HepG2 (cell line): ENCODE measurements around the gene GOLGA8B. TPM values are rescaled to one million over a fixed set of nuclear protein-coding genes. Genes with fewer than 3 reads are reported as not detected.
A peak's percentile ranks its signal among the peaks of the same experiment; 100 is the strongest.

Experiments used
- ELF1 ChIP-seq: sonication (generic); formaldehyde crosslinking; IDR thresholded peaks from 2 replicates; pipeline ENCODE4 v1.4.0; 2020; ENCODE audit warnings: missing genetic modification reagents
- GABPA ChIP-seq, 2 experiments: IDR thresholded peaks; 2 replicates each; pipeline ENCODE4 v1.6.1; 2011 to 2016; ENCODE audit warnings: low read depth in 2 of 2, low read length in 1 of 2, missing biosample characterization in 1 of 2, missing genetic modification characterization in 1 of 2
- IKZF4 ChIP-seq: sonication (generic); formaldehyde crosslinking; IDR thresholded peaks from 2 replicates; pipeline ENCODE4 v1.5.1; 2020; ENCODE audit warnings: borderline replicate concordance, mild to moderate bottlenecking, low read depth, missing genetic modification reagents; ENCODE audit errors: not compliant biosample characterization
- KDM1A ChIP-seq: IDR thresholded peaks from 2 replicates; pipeline ENCODE4 v1.6.1; 2016; ENCODE audit warnings: missing compliant biosample characterization
- MTA1 ChIP-seq: sonication (generic); formaldehyde crosslinking; IDR thresholded peaks from 2 replicates; pipeline ENCODE4 v1.4.0; 2020; ENCODE audit warnings: missing genetic modification reagents, mild to moderate bottlenecking, borderline replicate concordance
- MXI1 ChIP-seq: IDR thresholded peaks from 3 replicates; pipeline ENCODE4 v1.6.1; 2012; ENCODE audit warnings: low read depth, low read length, inconsistent platforms, borderline replicate concordance
- PHF21A ChIP-seq: sonication (generic); formaldehyde crosslinking; IDR thresholded peaks from 2 replicates; pipeline ENCODE4 v1.5.0; 2020; ENCODE audit warnings: mild to moderate bottlenecking, missing genetic modification reagents
- RAD21 ChIP-seq: fragments of 450-650 bp; formaldehyde crosslinking; IDR thresholded peaks from 2 replicates; pipeline ENCODE4 v1.5.0; 2020; ENCODE audit warnings: mild to moderate bottlenecking
- SMAD9 ChIP-seq: sonication (generic); formaldehyde crosslinking; IDR thresholded peaks from 2 replicates; pipeline ENCODE4 v1.5.1; 2020; ENCODE audit warnings: mild to moderate bottlenecking, missing genetic modification reagents
- STAG1 ChIP-seq: sonication (generic); formaldehyde crosslinking; IDR thresholded peaks from 2 replicates; pipeline ENCODE4 v1.4.0; 2020; ENCODE audit warnings: missing genetic modification reagents
- YY1 ChIP-seq: IDR thresholded peaks from 2 replicates; pipeline ENCODE4 v1.6.1; 2011; ENCODE audit warnings: low read length, low read depth, moderate library complexity, mild to moderate bottlenecking; ENCODE audit not compliant: insufficient read depth, insufficient replicate concordance
- ZNF234 ChIP-seq: sonication (generic); formaldehyde crosslinking; conservative IDR thresholded peaks from 2 replicates; pipeline ENCODE4 v1.5.1; 2020; ENCODE audit warnings: mild to moderate bottlenecking, missing genetic modification reagents
- ZNF644 ChIP-seq: IDR thresholded peaks from 2 replicates; pipeline ENCODE4 v1.6.1; 2016; ENCODE audit warnings: low read depth
- ZNF782 ChIP-seq: sonication (generic); formaldehyde crosslinking; IDR thresholded peaks from 2 replicates; pipeline ENCODE4 v1.4.0; 2020; ENCODE audit warnings: missing genetic modification reagents, mild to moderate bottlenecking, borderline replicate concordance
- ZSCAN25 ChIP-seq: sonication (generic); formaldehyde crosslinking; IDR thresholded peaks from 2 replicates; pipeline ENCODE4 v1.8.0; 2022; ENCODE audit warnings: mild to moderate bottlenecking, missing genetic modification reagents
- ZSCAN31 ChIP-seq: sonication (generic); formaldehyde crosslinking; IDR thresholded peaks from 2 replicates; pipeline ENCODE4 v1.5.0; 2020; ENCODE audit warnings: low read depth, mild to moderate bottlenecking, missing genetic modification reagents
- polyA plus RNA-seq, 8 experiments: library from polyadenylated mRNA; depleted of rRNA in 3 of 8; stranded (reverse) in 7 of 8; unstranded in 1 of 8; fragments of >200 nt; fragmentation: Illumina TruSeq in 4 of 8; extraction: Trizol in 4 of 8; gene quantifications; 2 replicates each; pipeline versions ENCODE4 v1.2.1 to v1.2.3, GENCODE V29; 2011 to 2016; ENCODE audit warnings: low read depth in 4 of 8, missing spikeins in 1 of 8, mixed read lengths in 1 of 8; ENCODE audit not compliant: insufficient read depth in 1 of 8
- total RNA-seq, 5 experiments: library from RNA; depleted of rRNA; stranded (reverse); fragments of >200 nt; fragmentation: Illumina TruSeq; extraction: Trizol; gene quantifications; 2 replicates each; pipeline ENCODE4 v1.2.3, GENCODE V29; 2016; ENCODE audit warnings: low read depth in 1 of 5
- TF ChIP-seq, protein P1 (sequence below): sonication (generic); formaldehyde crosslinking; IDR thresholded peaks from 2 replicates; pipeline ENCODE4 v1.8.0; 2023; ENCODE audit warnings: mild to moderate bottlenecking, missing genetic modification reagents
- TF ChIP-seq, protein P2 (sequence below): sonication (generic); formaldehyde crosslinking; IDR thresholded peaks from 2 replicates; pipeline ENCODE4 v1.5.0; 2020; ENCODE audit warnings: mild to moderate bottlenecking, missing genetic modification reagents
- TF ChIP-seq, protein P3 (sequence below): IDR thresholded peaks from 2 replicates; pipeline ENCODE4 v1.6.1; 2016; ENCODE audit warnings: missing genetic modification reagents, missing compliant biosample characterization
- TF ChIP-seq, protein P4 (sequence below): sonication (generic); formaldehyde crosslinking; IDR thresholded peaks from 2 replicates; pipeline ENCODE4 v1.5.0; 2020; ENCODE audit warnings: mild to moderate bottlenecking, low read depth, missing genetic modification reagents, borderline replicate concordance
- TF ChIP-seq, protein P5 (sequence below): IDR thresholded peaks from 2 replicates; pipeline ENCODE4 v1.6.1; 2016
- TF ChIP-seq, protein P6 (sequence below): sonication (generic); formaldehyde crosslinking; IDR thresholded peaks from 2 replicates; pipeline ENCODE4 v1.5.0; 2020; ENCODE audit warnings: mild to moderate bottlenecking, missing genetic modification reagents
- TF ChIP-seq, protein P7 (sequence below): sonication (generic); formaldehyde crosslinking; IDR thresholded peaks from 2 replicates; pipeline ENCODE4 v1.8.0; 2022; ENCODE audit warnings: missing genetic modification reagents, mild to moderate bottlenecking, borderline replicate concordance

Gene GOLGA8B
- total and polyA plus RNA-seq, 2 of the 13 experiments (the other 11 are each of a cell fraction or from before 2014, with no cell fraction given), result 38.8 to 89.0 TPM

DNA sequence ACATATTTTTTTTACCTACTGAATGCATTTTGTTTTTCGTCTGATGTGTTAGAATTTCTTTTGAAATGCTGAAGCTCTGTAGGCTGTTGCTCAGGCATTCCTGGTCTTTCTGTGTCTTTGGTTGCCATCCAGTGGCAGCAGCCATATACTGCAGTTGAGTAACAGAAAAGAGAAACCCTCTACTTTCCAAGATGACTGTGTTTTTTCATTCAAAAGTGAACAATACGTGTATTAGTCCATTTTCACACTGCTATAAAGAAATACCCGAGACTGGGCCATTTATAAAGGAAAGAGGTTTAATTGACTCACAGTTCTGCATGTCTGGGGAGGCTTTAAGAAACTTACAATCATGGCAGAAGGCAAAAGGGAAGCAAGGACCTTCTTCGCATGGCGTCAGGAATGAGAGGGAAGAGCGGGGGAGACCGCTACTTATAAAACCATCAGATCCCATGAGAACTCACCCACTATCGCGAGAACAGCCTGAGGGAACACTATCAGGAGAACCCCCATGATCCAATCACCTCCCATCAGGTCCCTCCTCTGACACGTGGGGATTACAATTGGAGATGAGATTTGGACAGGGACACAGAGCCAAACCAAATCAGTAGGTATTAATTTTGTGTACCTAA, 4.7 kb upstream of the GOLGA8B start (continued):
- TF ChIP-seq IKZF4 (CRISPR knock-in tag) (no peak), ZNF782 (CRISPR knock-in tag) (no peak), KDM1A (CRISPR knock-in tag) (no peak), SMAD9 (CRISPR knock-in tag) (no peak), ZSCAN31 (CRISPR knock-in tag) (no peak), ELF1 (CRISPR knock-in tag) (no peak), PHF21A (no peak), ZSCAN25 (CRISPR knock-in tag) (no peak), RAD21 (peak; percentile 67), GABPA (IDR thresholded peaks at IDR 0.05; ENCODE audit: low read depth, low read length) (no peak), GABPA (CRISPR knock-in tag; IDR thresholded peaks at IDR 0.05; ENCODE audit: low read depth) (0 out of 2 replicates have a peak, but pooled peaks have one; percentile 23), MTA1 (CRISPR knock-in tag) (no peak), STAG1 (CRISPR knock-in tag) (peak; percentile 92), MXI1 (peak; percentile 59; the same call in 2 of the 3 replicates), ZNF234 (CRISPR knock-in tag) (no peak), YY1 (peak; percentile 51), ZNF644 (peak; percentile 44; the same call in 1 of the 2 replicates)
- TF ChIP-seq, protein P1, sequence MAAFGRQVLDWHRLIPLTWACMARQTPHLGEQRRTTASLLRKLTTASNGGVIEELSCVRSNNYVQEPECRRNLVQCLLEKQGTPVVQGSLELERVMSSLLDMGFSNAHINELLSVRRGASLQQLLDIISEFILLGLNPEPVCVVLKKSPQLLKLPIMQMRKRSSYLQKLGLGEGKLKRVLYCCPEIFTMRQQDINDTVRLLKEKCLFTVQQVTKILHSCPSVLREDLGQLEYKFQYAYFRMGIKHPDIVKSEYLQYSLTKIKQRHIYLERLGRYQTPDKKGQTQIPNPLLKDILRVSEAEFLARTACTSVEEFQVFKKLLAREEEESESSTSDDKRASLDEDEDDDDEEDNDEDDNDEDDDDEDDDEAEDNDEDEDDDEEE, result no peak
- TF ChIP-seq, protein P2, sequence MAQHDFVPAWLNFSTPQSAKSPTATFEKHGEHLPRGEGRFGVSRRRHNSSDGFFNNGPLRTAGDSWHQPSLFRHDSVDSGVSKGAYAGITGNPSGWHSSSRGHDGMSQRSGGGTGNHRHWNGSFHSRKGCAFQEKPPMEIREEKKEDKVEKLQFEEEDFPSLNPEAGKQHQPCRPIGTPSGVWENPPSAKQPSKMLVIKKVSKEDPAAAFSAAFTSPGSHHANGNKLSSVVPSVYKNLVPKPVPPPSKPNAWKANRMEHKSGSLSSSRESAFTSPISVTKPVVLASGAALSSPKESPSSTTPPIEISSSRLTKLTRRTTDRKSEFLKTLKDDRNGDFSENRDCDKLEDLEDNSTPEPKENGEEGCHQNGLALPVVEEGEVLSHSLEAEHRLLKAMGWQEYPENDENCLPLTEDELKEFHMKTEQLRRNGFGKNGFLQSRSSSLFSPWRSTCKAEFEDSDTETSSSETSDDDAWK, result no peak
- TF ChIP-seq, protein P3, sequence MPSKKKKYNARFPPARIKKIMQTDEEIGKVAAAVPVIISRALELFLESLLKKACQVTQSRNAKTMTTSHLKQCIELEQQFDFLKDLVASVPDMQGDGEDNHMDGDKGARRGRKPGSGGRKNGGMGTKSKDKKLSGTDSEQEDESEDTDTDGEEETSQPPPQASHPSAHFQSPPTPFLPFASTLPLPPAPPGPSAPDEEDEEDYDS (CRISPR knock-in tag), result peak; percentile 95
- TF ChIP-seq, protein P4, sequence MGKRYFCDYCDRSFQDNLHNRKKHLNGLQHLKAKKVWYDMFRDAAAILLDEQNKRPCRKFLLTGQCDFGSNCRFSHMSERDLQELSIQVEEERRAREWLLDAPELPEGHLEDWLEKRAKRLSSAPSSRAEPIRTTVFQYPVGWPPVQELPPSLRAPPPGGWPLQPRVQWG (CRISPR knock-in tag), result no peak
- TF ChIP-seq, protein P5, sequence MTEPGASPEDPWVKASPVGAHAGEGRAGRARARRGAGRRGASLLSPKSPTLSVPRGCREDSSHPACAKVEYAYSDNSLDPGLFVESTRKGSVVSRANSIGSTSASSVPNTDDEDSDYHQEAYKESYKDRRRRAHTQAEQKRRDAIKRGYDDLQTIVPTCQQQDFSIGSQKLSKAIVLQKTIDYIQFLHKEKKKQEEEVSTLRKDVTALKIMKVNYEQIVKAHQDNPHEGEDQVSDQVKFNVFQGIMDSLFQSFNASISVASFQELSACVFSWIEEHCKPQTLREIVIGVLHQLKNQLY (CRISPR knock-in tag), result no peak
- TF ChIP-seq, protein P6, sequence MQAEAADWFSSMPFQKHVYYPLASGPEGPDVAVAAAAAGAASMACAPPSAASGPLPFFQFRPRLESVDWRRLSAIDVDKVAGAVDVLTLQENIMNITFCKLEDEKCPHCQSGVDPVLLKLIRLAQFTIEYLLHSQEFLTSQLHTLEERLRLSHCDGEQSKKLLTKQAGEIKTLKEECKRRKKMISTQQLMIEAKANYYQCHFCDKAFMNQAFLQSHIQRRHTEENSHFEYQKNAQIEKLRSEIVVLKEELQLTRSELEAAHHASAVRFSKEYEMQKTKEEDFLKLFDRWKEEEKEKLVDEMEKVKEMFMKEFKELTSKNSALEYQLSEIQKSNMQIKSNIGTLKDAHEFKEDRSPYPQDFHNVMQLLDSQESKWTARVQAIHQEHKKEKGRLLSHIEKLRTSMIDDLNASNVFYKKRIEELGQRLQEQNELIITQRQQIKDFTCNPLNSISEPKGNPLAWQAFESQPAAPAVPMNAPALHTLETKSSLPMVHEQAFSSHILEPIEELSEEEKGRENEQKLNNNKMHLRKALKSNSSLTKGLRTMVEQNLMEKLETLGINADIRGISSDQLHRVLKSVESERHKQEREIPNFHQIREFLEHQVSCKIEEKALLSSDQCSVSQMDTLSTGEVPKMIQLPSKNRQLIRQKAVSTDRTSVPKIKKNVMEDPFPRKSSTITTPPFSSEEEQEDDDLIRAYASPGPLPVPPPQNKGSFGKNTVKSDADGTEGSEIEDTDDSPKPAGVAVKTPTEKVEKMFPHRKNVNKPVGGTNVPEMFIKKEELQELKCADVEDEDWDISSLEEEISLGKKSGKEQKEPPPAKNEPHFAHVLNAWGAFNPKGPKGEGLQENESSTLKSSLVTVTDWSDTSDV (CRISPR knock-in tag), result no peak
- TF ChIP-seq, protein P7, sequence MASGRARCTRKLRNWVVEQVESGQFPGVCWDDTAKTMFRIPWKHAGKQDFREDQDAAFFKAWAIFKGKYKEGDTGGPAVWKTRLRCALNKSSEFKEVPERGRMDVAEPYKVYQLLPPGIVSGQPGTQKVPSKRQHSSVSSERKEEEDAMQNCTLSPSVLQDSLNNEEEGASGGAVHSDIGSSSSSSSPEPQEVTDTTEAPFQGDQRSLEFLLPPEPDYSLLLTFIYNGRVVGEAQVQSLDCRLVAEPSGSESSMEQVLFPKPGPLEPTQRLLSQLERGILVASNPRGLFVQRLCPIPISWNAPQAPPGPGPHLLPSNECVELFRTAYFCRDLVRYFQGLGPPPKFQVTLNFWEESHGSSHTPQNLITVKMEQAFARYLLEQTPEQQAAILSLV (CRISPR knock-in tag), result no peak
